ENCODE measurements around the gene PIGK.
"Not testable (repeated sequence)": the region's sequence is repeated elsewhere in the genome, so short reads cannot be mapped to it uniquely, and the experiment has no call there.

Gene PIGK

GRCh38 chr1:77193951-77194350 is 25.3 kb downstream of the PIGK start:
- DNase-seq (ENCODE audit: low spot score): no peak

- DNase-seq (ENCODE audit: low spot score): no peak
Observed at GRCh38 chr1:77188770-77189169, 30.5 kb downstream of the PIGK start.

GRCh38 chr1:77186907-77187306 is 32.3 kb downstream of the PIGK start:
- not testable (repeated sequence) for DNase-seq (ENCODE audit: low spot score)

- no peak for DNase-seq (ENCODE audit: low spot score)
Observed at GRCh38 chr1:77182083-77182482, 37.1 kb downstream of the PIGK start.

GRCh38 chr1:77179632-77180031 is 39.6 kb downstream of the PIGK start:
- DNase-seq (ENCODE audit: low spot score): no peak

- DNase-seq (ENCODE audit: low spot score): no peak
Observed at GRCh38 chr1:77175230-77175844, 43.9 kb downstream of the PIGK start.

- no peak for DNase-seq (ENCODE audit: low spot score)
Observed at GRCh38 chr1:77170687-77171086, 48.5 kb downstream of the PIGK start.

- no peak for DNase-seq (ENCODE audit: low spot score)
Observed at GRCh38 chr1:77168358-77168757, 50.9 kb downstream of the PIGK start.

- DNase-seq (ENCODE audit: low spot score): no peak
Observed at GRCh38 chr1:77164434-77164944, 54.7 kb downstream of the PIGK start.

- DNase-seq (ENCODE audit: low spot score): not testable (repeated sequence)
Observed at GRCh38 chr1:77159706-77160105, 59.5 kb downstream of the PIGK start.

GRCh38 chr1:77156214-77156613 is 63.0 kb downstream of the PIGK start:
- no peak for DNase-seq (ENCODE audit: low spot score)

GRCh38 chr1:77146270-77146669 is 73.0 kb downstream of the PIGK start:
- DNase-seq (ENCODE audit: low spot score): no peak

- DNase-seq (ENCODE audit: low spot score): no peak
Observed at GRCh38 chr1:77143529-77144121, 75.6 kb downstream of the PIGK start.

GRCh38 chr1:77139389-77139788 is 79.8 kb downstream of the PIGK start:
- no peak for DNase-seq (ENCODE audit: low spot score)

GRCh38 chr1:77134359-77134758 is 84.9 kb downstream of the PIGK start:
- DNase-seq (ENCODE audit: low spot score): no peak

GRCh38 chr1:77133731-77134358 is 85.4 kb downstream of the PIGK start:
- no peak for DNase-seq (ENCODE audit: low spot score)

GRCh38 chr1:77126307-77126706 is 92.9 kb downstream of the PIGK start:
- DNase-seq (ENCODE audit: low spot score): no peak

- no peak for DNase-seq (ENCODE audit: low spot score)
Observed at GRCh38 chr1:77121503-77121902, 97.7 kb downstream of the PIGK start.

GRCh38 chr1:77120950-77121349 is 98.3 kb downstream of the PIGK start:
- no peak for DNase-seq (ENCODE audit: low spot score)

GRCh38 chr1:77118712-77119111 is 100.5 kb downstream of the PIGK start:
- no peak for DNase-seq (ENCODE audit: low spot score)

- no peak for DNase-seq (ENCODE audit: low spot score)
Observed at GRCh38 chr1:77104672-77105071, 114.6 kb downstream of the PIGK start.

- DNase-seq (ENCODE audit: low spot score): no peak
Observed at GRCh38 chr1:77103486-77103885, 115.7 kb downstream of the PIGK start.

GRCh38 chr1:77100875-77101274 is 118.4 kb downstream of the PIGK start:
- DNase-seq (ENCODE audit: low spot score): no peak
